ENCODE measurements around the gene HOMEZ. TPM values are rescaled to one million over a fixed set of nuclear protein-coding genes. Genes with fewer than 3 reads are reported as not detected.
A peak's percentile ranks its signal among the peaks of the same experiment; 100 is the strongest.

The HOMEZ gene
- total RNA-seq, 1 experiment from 2014 or later: 6.2 TPM

- H3K79me2 ChIP-seq (ENCODE audit: insufficient read depth, low read length): no peaks in the 10 kb centered on the region
- peaks cover 25% of the 10 kb centered on the region for H3K23me2 ChIP-seq (ENCODE audit: insufficient read length, low read depth, low read length, poor library complexity, severe bottlenecking)
- peak within 1 kb of the TSS; percentile 74 to 91 (median 78); a peak in 6 of 7 replicates for H3K27ac Mint-ChIP-seq
- H2BK15ac ChIP-seq (ENCODE audit: low read depth, low read length): no peak within 1 kb of the TSS
- no peak within 1 kb of the TSS for H2BK120ac ChIP-seq (ENCODE audit: low read depth, low read length, poor library complexity, severe bottlenecking)
- H3K4me1 ChIP-seq (ENCODE audit: insufficient read depth, low read length): no peaks in the 10 kb centered on the region
- peaks cover 2% of the 10 kb centered on the region; the same call in 1 of the 2 replicates for H3K27me3 ChIP-seq (ENCODE audit: insufficient read depth, low read length)
- no peak within 1 kb of the TSS for H2BK5ac ChIP-seq (ENCODE audit: insufficient read length, low read length)
- H3T11ph ChIP-seq (ENCODE audit: low read length): no peak within 1 kb of the TSS
- peak within 1 kb of the TSS; percentile 67 for H3K18ac ChIP-seq (ENCODE audit: insufficient read length, low read depth, low read length)
- no peak within 1 kb of the TSS for H4K5ac ChIP-seq (ENCODE audit: insufficient read length, low read depth, low read length)
- no peak within 1 kb of the TSS for H4K91ac ChIP-seq (ENCODE audit: insufficient read length, low read depth, low read length)
- H2BK20ac ChIP-seq (ENCODE audit: low read depth, low read length, poor library complexity, severe bottlenecking): no peak within 1 kb of the TSS
- peak within 1 kb of the TSS; percentile 88 for H3K4me2 ChIP-seq (ENCODE audit: insufficient read depth, insufficient read length, low read length)
- H2AFZ ChIP-seq (ENCODE audit: low read length): no peak within 1 kb of the TSS
- no peaks in the 10 kb centered on the region for H3K79me1 ChIP-seq (ENCODE audit: insufficient read depth, low read depth, low read length, poor library complexity, severe bottlenecking)
- H3K56ac ChIP-seq (ENCODE audit: insufficient read length, low read depth, low read length): no peak within 1 kb of the TSS
- H3K9ac ChIP-seq (ENCODE audit: extremely low read depth, insufficient read length, low read length): peak within 1 kb of the TSS; percentile 42
- H4K8ac ChIP-seq (replicated peaks; ENCODE audit: insufficient read length, low read depth, low read length): no peak within 1 kb of the TSS
- no peak within 1 kb of the TSS for H3K14ac ChIP-seq (ENCODE audit: insufficient read depth, low read length)
- no peaks in the 10 kb centered on the region for H3K9me3 Mint-ChIP-seq
- WGBS (ENCODE audit: extremely low coverage, insufficient read length, low lambda C conversion rate): no CpG with 5 or more reads among the region's 81 CpGs
- H3K27ac ChIP-seq (ENCODE audit: insufficient read length, low read depth, low read length): no peak within 1 kb of the TSS
- peaks cover 2 to 11% (median 4%) of the 10 kb centered on the region in 3 experiments; a peak in 4 of 7 replicates for H3K36me3 Mint-ChIP-seq (ENCODE audit: insufficient read depth in 1 of 3, low read depth in 3 of 3)
- H3K27me3 Mint-ChIP-seq (ENCODE audit: low read depth): peaks cover 51% of the 10 kb centered on the region
- no peak within 1 kb of the TSS for H3K23ac ChIP-seq (ENCODE audit: insufficient read length, low read depth, low read length)
- no peak within 1 kb of the TSS for H2BK12ac ChIP-seq (ENCODE audit: insufficient read length, low read depth, low read length)
- H3K4me3 Mint-ChIP-seq: peak within 1 kb of the TSS; percentile 79 to 92
- H4K20me1 ChIP-seq (ENCODE audit: control insufficient read depth, insufficient read depth, insufficient read length): no peaks in the 10 kb centered on the region
- H2AK5ac ChIP-seq (ENCODE audit: insufficient read length, low read length): no peak within 1 kb of the TSS
- H3K4ac ChIP-seq (ENCODE audit: low read depth, low read length): no peak within 1 kb of the TSS
- TF ChIP-seq CTCF (conservative IDR thresholded peaks at IDR 0.05): no peak
- H3K9me3 ChIP-seq (ENCODE audit: control insufficient read depth, low read depth, low read length): no peaks in the 10 kb centered on the region
- H3K4me1 Mint-ChIP-seq: peaks cover 21 to 30% of the 10 kb centered on the region in 2 experiments
- peak; percentile 69 for DNase-seq
These were observed 16.6 kb upstream of the HOMEZ start, which contains the start of gene PPP1R3E for GRCh38 chr14:23302290-23303225. Gene PPP1R3E (minus strand): TSS chr14:23302859. CDS start chr14:23302576, 283 bp downstream.
